ENCODE results near the gene NRIP2.

NRIP2 gene

GRCh38 chr12:2813214-2814185 lies 21.3 kb downstream of the NRIP2 start:
- peak overlapping the region; percentile 63 to 71 for H3K4me3 ChIP-seq
- no peaks in the 10 kb centered on the region for H3K9me3 ChIP-seq
- peak; percentile 50 to 58 for TF ChIP-seq CTCF (IDR thresholded peaks at IDR 0.05)
- intact Hi-C loops (cut with DNase I; ENCODE audit: low total_unique reads) = no loop called here
- peaks cover 0 to 24% (median 13%) of the 10 kb centered on the region in 4 donors for H3K4me1 ChIP-seq
- no peaks in the 10 kb centered on the region for H3K27me3 ChIP-seq
- H3K27ac ChIP-seq = peak overlapping the region; percentile 87 to 88
- peak in 1 of 2 donors; percentile 44 for DNase-seq
- peaks cover 9 to 23% (median 10%) of the 10 kb centered on the region in 3 donors for H3K36me3 ChIP-seq

GRCh38 chr12:2812290-2813213 lies 22.3 kb downstream of the NRIP2 start, which contains the start of gene ITFG2:
TSS of gene ITFG2 (plus strand) at chr12:2812668. CDS start at chr12:2812761, 93 bp downstream.
- H3K27ac ChIP-seq = peak within 1 kb of the TSS; percentile 87 to 88
- H3K9me3 ChIP-seq = no peaks in the 10 kb centered on the region
- peaks cover 0 to 24% (median 13%) of the 10 kb centered on the region in 4 donors for H3K4me1 ChIP-seq
- intact Hi-C loops (cut with DNase I; ENCODE audit: low total_unique reads) = no loop called here
- peak in 1 of 2 experiments; percentile 14 for TF ChIP-seq CTCF (IDR thresholded peaks at IDR 0.05)
- peak within 1 kb of the TSS; percentile 63 to 71 for H3K4me3 ChIP-seq
- H3K27me3 ChIP-seq = no peaks in the 10 kb centered on the region
- peak; percentile 99 for DNase-seq
- H3K36me3 ChIP-seq = peaks cover 0 to 13% (median under 1%) of the 10 kb centered on the region in 3 donors

- intact Hi-C loops (cut with DNase I; ENCODE audit: low total_unique reads) = no loop called here
- no peaks in the 10 kb centered on the region for H3K9me3 ChIP-seq
- TF ChIP-seq CTCF (IDR thresholded peaks at IDR 0.05) = no peak
- peaks cover 0 to 7% (median 0%) of the 10 kb centered on the region in 3 donors for H3K36me3 ChIP-seq
- H3K27ac ChIP-seq = peak overlapping the region; percentile 87 to 88
- peaks cover 0 to 24% (median 13%) of the 10 kb centered on the region in 4 donors for H3K4me1 ChIP-seq
- H3K27me3 ChIP-seq = no peaks in the 10 kb centered on the region
- DNase-seq = no peak
- H3K4me3 ChIP-seq = peak overlapping the region; percentile 63 to 71
These were observed 23.0 kb downstream of the NRIP2 start for GRCh38 chr12:2811801-2812200.

GRCh38 chr12:2806700-2807099 lies 28.1 kb downstream of the NRIP2 start:
- no peak for DNase-seq
- no peak for TF ChIP-seq CTCF (IDR thresholded peaks at IDR 0.05)
- intact Hi-C loops (cut with DNase I; ENCODE audit: low total_unique reads) = no loop called here
- H3K4me3 ChIP-seq = no peak overlapping the region
- no peaks in the 10 kb centered on the region for H3K9me3 ChIP-seq
- no peak overlapping the region for H3K27ac ChIP-seq
- no peaks in the 10 kb centered on the region for H3K27me3 ChIP-seq
- peaks cover 0 to 31% (median 24%) of the 10 kb centered on the region in 4 donors for H3K4me1 ChIP-seq
- peaks cover 8 to 37% (median 23%) of the 10 kb centered on the region in 3 donors for H3K36me3 ChIP-seq

- Histone ChIP-seq H3K27me3 (no peaks in the 10 kb centered on the region), H3K4me1 (peaks cover 0 to 36% (median 26%) of the 10 kb centered on the region in 4 donors), H3K9me3 (no peaks in the 10 kb centered on the region), H3K36me3 (peaks cover 24 to 53% (median 38%) of the 10 kb centered on the region in 3 donors), H3K27ac (peak overlapping the region; percentile 47 to 56), H3K4me3 (no peak overlapping the region)
- TF ChIP-seq CTCF (IDR thresholded peaks at IDR 0.05) = no peak
- DNase-seq = no peak
- intact Hi-C loops (cut with DNase I; ENCODE audit: low total_unique reads) = no loop called here
These were observed 29.7 kb downstream of the NRIP2 start for GRCh38 chr12:2805143-2805520.

All from tibial artery (tissue), 4 donors.